ENCODE data around the gene SP8.
"Not testable (repeated sequence)": the region's sequence is repeated elsewhere in the genome, so short reads cannot be mapped to it uniquely, and the experiment has no call there.

SP8 gene

GRCh38 chr7:20786779-20787659 lies at the start of gene SP8:
TSS of gene SP8 (minus strand) at chr7:20786886. CDS start at chr7:20786798, 88 bp downstream.
- peak; percentile 36 to 87 for DNase-seq

GRCh38 chr7:20836424-20836823 lies 49.7 kb upstream of the SP8 start:
- DNase-seq, result not testable (repeated sequence)

GRCh38 chr7:20835111-20835750 lies 48.5 kb upstream of the SP8 start:
- DNase-seq, result no peak

- peak in 1 of 2 experiments; percentile 43 for DNase-seq
These were observed 48.0 kb upstream of the SP8 start for GRCh38 chr7:20834656-20835055.

GRCh38 chr7:20831956-20832355 lies 45.3 kb upstream of the SP8 start:
- peak in 1 of 2 experiments; percentile 51 for DNase-seq

- DNase-seq, result peak; percentile 64 to 88
These were observed 44.8 kb upstream of the SP8 start for GRCh38 chr7:20831451-20831850.

GRCh38 chr7:20828947-20829346 lies 42.3 kb upstream of the SP8 start:
- DNase-seq, result no peak

GRCh38 chr7:20827172-20827571 lies 40.5 kb upstream of the SP8 start:
- no peak for DNase-seq

GRCh38 chr7:20826243-20826642 lies 39.6 kb upstream of the SP8 start:
- no peak for DNase-seq

- DNase-seq, result no peak
These were observed 38.9 kb upstream of the SP8 start for GRCh38 chr7:20825555-20825954.

- not testable (repeated sequence) for DNase-seq
These were observed 34.7 kb upstream of the SP8 start for GRCh38 chr7:20821390-20821789.

GRCh38 chr7:20816372-20816959 lies 29.8 kb upstream of the SP8 start:
- peak in 1 of 2 experiments; percentile 21 for DNase-seq

GRCh38 chr7:20804345-20804744 lies 17.7 kb upstream of the SP8 start:
- no peak for DNase-seq

- no peak for DNase-seq
These were observed 13.1 kb upstream of the SP8 start for GRCh38 chr7:20799566-20800366.

- DNase-seq, result no peak
These were observed 12.0 kb upstream of the SP8 start for GRCh38 chr7:20798694-20799121.

GRCh38 chr7:20798081-20798693 lies 11.5 kb upstream of the SP8 start:
- DNase-seq, result peak in 1 of 2 experiments; percentile 69

GRCh38 chr7:20797462-20798080 lies 10.9 kb upstream of the SP8 start:
- DNase-seq, result peak in 1 of 2 experiments; percentile 66

GRCh38 chr7:20797042-20797461 lies 10.4 kb upstream of the SP8 start:
- no peak for DNase-seq

GRCh38 chr7:20796500-20796899 lies 9.8 kb upstream of the SP8 start:
- no peak for DNase-seq

GRCh38 chr7:20795881-20796280 lies 9.2 kb upstream of the SP8 start:
- DNase-seq, result no peak

- no peak for DNase-seq
These were observed 8.7 kb upstream of the SP8 start for GRCh38 chr7:20795361-20795760.

GRCh38 chr7:20794676-20795075 lies 8.0 kb upstream of the SP8 start:
- DNase-seq, result no peak

All from NCI-H446 (cell line).